Esophagus muscularis mucosa (tissue), 4 donors: ENCODE results near the gene BICC1. TPM values are rescaled to one million over a fixed set of nuclear protein-coding genes. Genes with fewer than 3 reads are reported as not detected.

Experiments
- DNase-seq: peaks from one replicate; pipeline ENCODE4 v3.0.0-alpha.2; 2017; ENCODE audit errors: extremely low spot score
- H3K27ac ChIP-seq, 4 donors: fragments of 200-600 bp; sonication (generic); replicated peaks in 1 of 4; 1 replicate in 3 of 4; 2 replicates in 1 of 4; pipeline ENCODE4 v1.5.1; 2016 to 2019; ENCODE audit warnings: mild to moderate bottlenecking in 1 of 4
- H3K27me3 ChIP-seq, 4 donors: fragments of 200-600 bp; sonication (generic); one replicate each; pipeline versions ENCODE4 v1.5.1 to v1.6.0; 2016 to 2019
- H3K36me3 ChIP-seq, 4 donors: fragments of 200-600 bp; sonication (generic); one replicate each; pipeline ENCODE4 v1.5.1; 2016 to 2019
- H3K4me1 ChIP-seq, 4 donors: fragments of 200-600 bp; sonication (generic); one replicate each; pipeline ENCODE4 v1.5.1; 2016 to 2019
- H3K4me3 ChIP-seq, 4 donors: fragments of 200-600 bp; sonication (generic); 1 replicate in 2 of 4; 2 replicates in 2 of 4; pipeline ENCODE4 v1.5.1; 2016 to 2019; ENCODE audit warnings: mild to moderate bottlenecking in 4 of 4, moderate library complexity in 1 of 4
- H3K9me3 ChIP-seq, 4 donors: fragments of 200-600 bp; sonication (generic); 1 replicate in 3 of 4; 2 replicates in 1 of 4; pipeline ENCODE4 v1.5.1; 2016 to 2019
- CTCF ChIP-seq, 3 experiments: fragments of 200-600 bp in 2 of 3; fragments of 450-650 bp in 1 of 3; sonication (generic) in 2 of 3; IDR thresholded peaks; one replicate each; pipeline ENCODE4 v1.5.1; 2017 to 2019; ENCODE audit warnings: antibody characterized with exemption in 3 of 3, mild to moderate bottlenecking in 2 of 3, moderate library complexity in 1 of 3
- EP300 ChIP-seq: sonication (generic); formaldehyde crosslinking; IDR thresholded peaks from one replicate; pipeline ENCODE4 v1.6.1; 2017; ENCODE audit warnings: antibody characterized with exemption
- POLR2A ChIP-seq: fragments of 450-650 bp; IDR thresholded peaks from one replicate; pipeline ENCODE4 v1.6.1; 2017; ENCODE audit warnings: antibody characterized with exemption, moderate library complexity, mild to moderate bottlenecking, low read depth
- POLR2AphosphoS5 ChIP-seq, 2 donors: sonication (generic); formaldehyde crosslinking; IDR thresholded peaks; one replicate each; pipeline ENCODE4 v1.6.1; 2017; ENCODE audit warnings: antibody characterized with exemption in 2 of 2
- WGBS: methylation state at CpG from one replicate; pipeline ENCODE4 v1.1.5; 2018; 5-methylcytosine and 5-hydroxymethylcytosine counted together
- intact Hi-C: fragments of 100-400 bp; cut with DNase I; formaldehyde crosslinking; loops from one replicate; pipeline ENCODE4 v1.15.1; 2023
- total RNA-seq, 4 donors: library from RNA; depleted of rRNA; stranded (reverse); fragments of >200 nt; gene quantifications; one replicate each; pipeline versions ENCODE4 v1.1.0 to v1.2.1, GENCODE V29; 2016

BICC1 gene
- total RNA-seq, 4 donors from 2014 or later, result 19.1 to 24.9 (median 20.5) TPM

- H3K36me3 ChIP-seq, result no peaks in the 10 kb centered on the region
- H3K27ac ChIP-seq, result no peak overlapping the region
- no peaks in the 10 kb centered on the region for H3K27me3 ChIP-seq
- WGBS, result 56% methylated on average over 1 of the region's 1 CpG
- TF ChIP-seq CTCF (IDR thresholded peaks at IDR 0.05) (no peak), POLR2A (no peak), POLR2AphosphoS5 (IDR thresholded peaks at IDR 0.05) (no peak), EP300 (no peak)
- H3K9me3 ChIP-seq, result no peaks in the 10 kb centered on the region
- intact Hi-C loops, result no loop called here
- H3K4me3 ChIP-seq, result no peak overlapping the region
- peaks cover 2 to 50% (median 33%) of the 10 kb centered on the region in 4 donors for H3K4me1 ChIP-seq
- DNase-seq, result no peak
Observed at GRCh38 chr10:58574058-58574457, 61.4 kb downstream of the BICC1 start.

GRCh38 chr10:58575491-58575890 lies 62.8 kb downstream of the BICC1 start:
- no peak for DNase-seq
- H3K27me3 ChIP-seq, result no peaks in the 10 kb centered on the region
- H3K4me1 ChIP-seq, result peaks cover 2 to 61% (median 45%) of the 10 kb centered on the region in 4 donors
- H3K4me3 ChIP-seq, result no peak overlapping the region
- TF ChIP-seq EP300 (no peak), POLR2A (no peak), POLR2AphosphoS5 (IDR thresholded peaks at IDR 0.05) (no peak), CTCF (IDR thresholded peaks at IDR 0.05) (no peak)
- WGBS, result 95% methylated on average over 4 of the region's 4 CpGs
- no peaks in the 10 kb centered on the region for H3K36me3 ChIP-seq
- H3K27ac ChIP-seq, result no peak overlapping the region
- intact Hi-C loops, result no loop called here
- no peaks in the 10 kb centered on the region for H3K9me3 ChIP-seq

GRCh38 chr10:58576751-58577436 lies 64.2 kb downstream of the BICC1 start:
- Histone ChIP-seq H3K4me1 (peaks cover 2 to 61% (median 45%) of the 10 kb centered on the region in 4 donors), H3K27ac (peak overlapping the region; percentile 16 to 65 (median 46)), H3K4me3 (no peak overlapping the region), H3K9me3 (no peaks in the 10 kb centered on the region), H3K27me3 (no peaks in the 10 kb centered on the region), H3K36me3 (no peaks in the 10 kb centered on the region)
- intact Hi-C loops, result no loop called here
- no peak for TF ChIP-seq EP300
- TF ChIP-seq CTCF (IDR thresholded peaks at IDR 0.05), result no peak
- TF ChIP-seq POLR2AphosphoS5 (IDR thresholded peaks at IDR 0.05), result no peak
- no peak for TF ChIP-seq POLR2A
- WGBS, result 75% methylated on average over 3 of the region's 3 CpGs
- no peak for DNase-seq

- TF ChIP-seq CTCF (IDR thresholded peaks at IDR 0.05) (no peak), POLR2A (no peak)
- peaks cover 2 to 61% (median 45%) of the 10 kb centered on the region in 4 donors for H3K4me1 ChIP-seq
- H3K27ac ChIP-seq, result peak overlapping the region; percentile 16 to 65 (median 46)
- no peak for DNase-seq
- H3K36me3 ChIP-seq, result no peaks in the 10 kb centered on the region
- H3K27me3 ChIP-seq, result no peaks in the 10 kb centered on the region
- intact Hi-C loops, result no loop called here
- H3K4me3 ChIP-seq, result no peak overlapping the region
- H3K9me3 ChIP-seq, result peaks cover 0 to under 1% (median 0%) of the 10 kb centered on the region in 4 donors
Observed at GRCh38 chr10:58577437-58577777, 64.7 kb downstream of the BICC1 start.

- Histone ChIP-seq H3K36me3 (no peaks in the 10 kb centered on the region), H3K4me1 (peaks cover 2 to 57% (median 45%) of the 10 kb centered on the region in 4 donors), H3K4me3 (no peak overlapping the region), H3K27ac (peak overlapping the region in 1 of 4 donors; percentile 65), H3K27me3 (no peaks in the 10 kb centered on the region), H3K9me3 (peaks cover 0 to 6% (median 0%) of the 10 kb centered on the region in 4 donors)
- TF ChIP-seq EP300, result no peak
- TF ChIP-seq POLR2A, result no peak
- TF ChIP-seq CTCF (IDR thresholded peaks at IDR 0.05), result no peak
- no peak for TF ChIP-seq POLR2AphosphoS5 (IDR thresholded peaks at IDR 0.05)
- no peak for DNase-seq
- WGBS, result 90% methylated on average over 8 of the region's 8 CpGs
- intact Hi-C loops, result no loop called here
Observed at GRCh38 chr10:58578366-58578765, 65.7 kb downstream of the BICC1 start.
